ENCODE results near the gene FKBP5.

The FKBP5 gene

DNA sequence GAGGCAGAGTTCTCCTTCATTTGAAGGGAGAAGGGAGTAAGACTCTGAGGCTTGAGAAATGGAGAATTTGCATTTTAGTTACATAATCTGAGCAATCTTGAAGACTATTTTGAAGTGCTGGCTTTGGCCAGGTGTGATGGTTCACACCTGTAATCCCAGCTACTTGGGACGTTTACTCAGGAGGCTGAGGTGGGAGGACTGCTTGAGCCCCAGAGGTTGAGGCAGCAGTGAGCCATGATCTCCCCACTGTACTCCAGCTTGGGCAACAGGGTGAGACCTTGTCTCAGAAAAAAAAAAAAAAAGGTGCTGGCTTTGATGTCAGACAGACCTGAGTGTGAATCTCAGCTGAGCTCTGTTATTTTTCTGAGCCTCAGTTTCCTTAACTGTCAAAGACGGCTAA, 35.8 kb upstream of the FKBP5 start:
- in situ Hi-C loops (cut with HindIII; ENCODE audit: low pct_ligation_motif_present, low sequenced_read_pairs): no loop called here
- DNase-seq: no peak
- Histone ChIP-seq H3K36me3 (replicated peaks) (no peaks in the 10 kb centered on the region), H3K27ac (no peak overlapping the region), H3K4me3 (ENCODE audit: low read depth, low read length) (no peak overlapping the region), H3K27me3 (replicated peaks) (no peaks in the 10 kb centered on the region)
- TF ChIP-seq, protein P1, sequence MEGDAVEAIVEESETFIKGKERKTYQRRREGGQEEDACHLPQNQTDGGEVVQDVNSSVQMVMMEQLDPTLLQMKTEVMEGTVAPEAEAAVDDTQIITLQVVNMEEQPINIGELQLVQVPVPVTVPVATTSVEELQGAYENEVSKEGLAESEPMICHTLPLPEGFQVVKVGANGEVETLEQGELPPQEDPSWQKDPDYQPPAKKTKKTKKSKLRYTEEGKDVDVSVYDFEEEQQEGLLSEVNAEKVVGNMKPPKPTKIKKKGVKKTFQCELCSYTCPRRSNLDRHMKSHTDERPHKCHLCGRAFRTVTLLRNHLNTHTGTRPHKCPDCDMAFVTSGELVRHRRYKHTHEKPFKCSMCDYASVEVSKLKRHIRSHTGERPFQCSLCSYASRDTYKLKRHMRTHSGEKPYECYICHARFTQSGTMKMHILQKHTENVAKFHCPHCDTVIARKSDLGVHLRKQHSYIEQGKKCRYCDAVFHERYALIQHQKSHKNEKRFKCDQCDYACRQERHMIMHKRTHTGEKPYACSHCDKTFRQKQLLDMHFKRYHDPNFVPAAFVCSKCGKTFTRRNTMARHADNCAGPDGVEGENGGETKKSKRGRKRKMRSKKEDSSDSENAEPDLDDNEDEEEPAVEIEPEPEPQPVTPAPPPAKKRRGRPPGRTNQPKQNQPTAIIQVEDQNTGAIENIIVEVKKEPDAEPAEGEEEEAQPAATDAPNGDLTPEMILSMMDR (IDR thresholded peaks at IDR 0.05; ENCODE audit: low read depth, low read length, missing control alignments): no peak

GRCh38 chr6:35724059-35724458, 35.3 kb upstream of the FKBP5 start:
- Histone ChIP-seq H3K36me3 (replicated peaks) (no peaks in the 10 kb centered on the region), H3K27me3 (replicated peaks) (no peaks in the 10 kb centered on the region), H3K4me3 (ENCODE audit: low read depth, low read length) (no peak overlapping the region), H3K27ac (no peak overlapping the region)
- in situ Hi-C loops (cut with HindIII; ENCODE audit: low pct_ligation_motif_present, low sequenced_read_pairs): no loop called here
- no peak for DNase-seq
- TF ChIP-seq, protein P1 (IDR thresholded peaks at IDR 0.05; ENCODE audit: low read depth, low read length, missing control alignments): no peak

GRCh38 chr6:35723587-35723986, 34.9 kb upstream of the FKBP5 start:
- in situ Hi-C loops (cut with HindIII; ENCODE audit: low pct_ligation_motif_present, low sequenced_read_pairs): no loop called here
- no peak for DNase-seq
- Histone ChIP-seq H3K4me3 (ENCODE audit: low read depth, low read length) (no peak overlapping the region), H3K27me3 (replicated peaks) (no peaks in the 10 kb centered on the region), H3K36me3 (replicated peaks) (no peaks in the 10 kb centered on the region), H3K27ac (no peak overlapping the region)
- TF ChIP-seq, protein P1 (IDR thresholded peaks at IDR 0.05; ENCODE audit: low read depth, low read length, missing control alignments): no peak

- DNase-seq: no peak
- Histone ChIP-seq H3K4me3 (ENCODE audit: low read depth, low read length) (no peak overlapping the region), H3K36me3 (replicated peaks) (no peaks in the 10 kb centered on the region), H3K27ac (no peak overlapping the region), H3K27me3 (replicated peaks) (no peaks in the 10 kb centered on the region)
- in situ Hi-C loops (cut with HindIII; ENCODE audit: low pct_ligation_motif_present, low sequenced_read_pairs): no loop called here
- TF ChIP-seq, protein P1 (IDR thresholded peaks at IDR 0.05; ENCODE audit: low read depth, low read length, missing control alignments): no peak
Observed at GRCh38 chr6:35722121-35722761, 33.5 kb upstream of the FKBP5 start.

DNA sequence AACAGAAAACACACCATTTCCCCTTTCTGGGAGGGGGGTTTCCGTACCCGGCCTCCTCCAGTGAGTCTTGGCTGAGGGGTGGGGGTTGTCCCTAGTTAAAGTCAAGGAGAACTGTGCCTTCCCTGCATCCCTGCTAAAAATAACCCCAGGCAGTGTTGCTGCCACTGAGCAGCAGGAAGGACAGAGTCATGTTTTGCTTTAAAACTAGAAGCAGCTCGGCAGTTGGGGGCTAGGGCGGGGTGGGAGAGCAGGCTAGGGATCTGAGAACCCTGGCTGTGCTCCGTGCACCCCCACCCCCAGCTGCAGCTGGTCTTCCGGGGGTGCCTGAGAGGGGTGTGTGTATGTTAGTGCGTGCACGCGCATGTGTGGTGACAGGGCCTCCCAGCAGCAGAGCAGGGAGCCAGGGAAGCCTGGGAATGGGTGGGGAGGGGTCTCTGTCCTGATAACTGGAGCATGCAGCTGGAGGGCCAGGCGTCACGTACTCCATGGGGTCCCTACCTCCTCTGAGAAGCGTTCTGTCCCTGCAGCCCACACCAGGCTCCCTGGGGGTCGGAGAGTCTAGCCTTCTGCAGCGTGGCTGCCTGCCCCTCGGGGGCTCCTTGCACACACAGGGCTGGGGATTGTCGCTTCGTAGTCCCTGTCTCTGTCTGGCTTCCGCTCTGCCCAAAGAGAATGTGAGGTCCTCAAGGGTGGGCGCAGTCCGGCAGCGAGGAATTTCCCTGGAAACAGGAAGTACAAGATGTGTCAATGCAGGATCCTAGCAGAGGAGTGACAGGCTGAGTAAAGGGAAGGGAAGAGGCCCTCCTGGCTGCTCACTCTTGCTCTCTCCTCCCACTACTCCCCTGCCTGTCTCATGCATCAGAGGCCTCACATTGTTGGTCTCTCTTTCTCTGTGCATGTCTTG, 31.4 kb upstream of the FKBP5 start:
- Histone ChIP-seq H3K27me3 (replicated peaks) (no peaks in the 10 kb centered on the region), H3K36me3 (replicated peaks) (no peaks in the 10 kb centered on the region), H3K27ac (peak overlapping the region; percentile 4), H3K4me3 (ENCODE audit: low read depth, low read length) (peak overlapping the region; percentile 42)
- in situ Hi-C loops (cut with HindIII; ENCODE audit: low pct_ligation_motif_present, low sequenced_read_pairs): no loop called here
- TF ChIP-seq, protein P1 (IDR thresholded peaks at IDR 0.05; ENCODE audit: low read depth, low read length, missing control alignments): no peak
- peak; percentile 33 for DNase-seq
